H1 (cell line): ENCODE measurements around the gene CELF4.

Experiments
- EP300 ChIP-seq, 2 experiments: IDR thresholded peaks; 1 replicate in 1 of 2; 2 replicates in 1 of 2; pipeline ENCODE4 v1.6.1; 2011 to 2012; ENCODE audit warnings: low read depth in 2 of 2, low read length in 2 of 2, mild to moderate bottlenecking in 2 of 2, borderline replicate concordance in 1 of 2, inconsistent platforms in 1 of 2, moderate library complexity in 1 of 2
- FOSL1 ChIP-seq: IDR thresholded peaks from 2 replicates; pipeline ENCODE4 v1.6.1; 2011; ENCODE audit warnings: mild to moderate bottlenecking, low read depth, low read length, moderate library complexity; ENCODE audit not compliant: insufficient read depth
- GABPA ChIP-seq: IDR thresholded peaks from 2 replicates; pipeline ENCODE4 v1.6.1; 2011; ENCODE audit warnings: mild to moderate bottlenecking, low read length, moderate library complexity, borderline replicate concordance; ENCODE audit not compliant: insufficient read depth
- JUN ChIP-seq: IDR thresholded peaks from 2 replicates; pipeline ENCODE4 v1.6.1; 2011; ENCODE audit warnings: low read depth, mild to moderate bottlenecking, improper control_type of control experiment, low read length
- KDM5A ChIP-seq: fragments of 200-600 bp; IDR thresholded peaks from 2 replicates; pipeline ENCODE4 v1.7.1; 2012; ENCODE audit warnings: mild to moderate bottlenecking, low read length, inconsistent platforms, mixed read lengths
- MAFK ChIP-seq: IDR thresholded peaks from 2 replicates; pipeline ENCODE4 v1.6.1; 2012; ENCODE audit warnings: low read depth, mild to moderate bottlenecking, improper control_type of control experiment, low read length
- POLR2A ChIP-seq, 2 experiments: IDR thresholded peaks; 1 replicate in 1 of 2; 2 replicates in 1 of 2; pipeline ENCODE4 v1.6.1; 2011; ENCODE audit warnings: low read depth in 2 of 2, low read length in 2 of 2, mild to moderate bottlenecking in 2 of 2; ENCODE audit errors: control extremely low read depth in 1 of 2
- POLR2AphosphoS5 ChIP-seq: IDR thresholded peaks from 2 replicates; pipeline ENCODE4 v1.6.1; 2011; ENCODE audit warnings: low read depth, low read length
- TAF1 ChIP-seq: IDR thresholded peaks from 2 replicates; pipeline ENCODE4 v1.6.1; 2011; ENCODE audit warnings: mild to moderate bottlenecking, low read depth, low read length
- YY1 ChIP-seq: IDR thresholded peaks from 2 replicates; pipeline ENCODE4 v1.6.1; 2011; ENCODE audit warnings: low read depth, mild to moderate bottlenecking, low read length
- TF ChIP-seq, protein P1 (sequence below), 3 experiments: IDR thresholded peaks; 1 replicate in 2 of 3; 2 replicates in 1 of 3; pipeline versions ENCODE4 v1.5.1 to v1.6.1; 2011; ENCODE audit warnings: low read length in 3 of 3, mild to moderate bottlenecking in 3 of 3, inconsistent platforms in 2 of 3, low read depth in 1 of 3, moderate library complexity in 1 of 3; ENCODE audit not compliant: insufficient read depth in 1 of 3; ENCODE audit errors: control extremely low read depth in 1 of 3

DNA sequence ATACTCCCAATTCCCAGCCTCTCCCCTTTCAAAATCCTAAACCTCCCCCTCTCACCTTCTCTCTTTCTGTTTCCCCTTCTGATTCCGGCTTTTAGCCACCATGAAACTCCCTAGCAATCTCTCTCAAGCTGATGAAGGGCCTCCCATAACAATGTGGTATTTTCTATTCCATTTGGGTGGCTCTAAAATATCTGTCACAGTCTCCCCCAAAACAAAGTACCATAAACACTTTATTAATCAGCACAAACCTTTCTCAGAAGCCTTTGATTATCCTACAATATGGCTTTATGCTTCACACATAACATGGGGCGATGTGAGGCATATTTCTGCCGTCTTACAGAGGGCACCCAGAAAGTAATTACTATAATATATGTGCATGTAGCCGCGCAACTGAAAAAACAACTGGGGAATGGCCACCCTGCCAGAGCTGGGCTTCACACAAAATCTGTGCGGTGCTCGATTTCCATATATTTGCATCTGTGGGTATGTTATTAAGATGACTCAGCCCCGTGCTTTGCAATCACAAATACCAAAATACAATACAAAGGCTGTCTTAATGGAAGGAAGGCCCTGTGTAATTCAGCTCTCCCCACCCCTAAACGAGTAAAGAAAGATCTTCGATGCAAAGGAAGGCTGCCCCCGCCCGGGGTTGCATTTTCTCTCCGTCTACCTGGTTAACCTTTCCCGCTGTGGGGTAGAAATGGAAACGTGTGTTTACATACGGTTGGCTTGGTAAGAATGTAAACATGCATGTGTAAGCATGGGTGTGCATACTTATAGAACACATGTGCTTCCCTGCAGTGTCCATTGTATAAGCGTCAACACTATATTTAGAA lies 81.4 kb downstream of the CELF4 start:
- no peak for TF ChIP-seq MAFK
- TF ChIP-seq YY1, result no peak
- TF ChIP-seq, protein P1, sequence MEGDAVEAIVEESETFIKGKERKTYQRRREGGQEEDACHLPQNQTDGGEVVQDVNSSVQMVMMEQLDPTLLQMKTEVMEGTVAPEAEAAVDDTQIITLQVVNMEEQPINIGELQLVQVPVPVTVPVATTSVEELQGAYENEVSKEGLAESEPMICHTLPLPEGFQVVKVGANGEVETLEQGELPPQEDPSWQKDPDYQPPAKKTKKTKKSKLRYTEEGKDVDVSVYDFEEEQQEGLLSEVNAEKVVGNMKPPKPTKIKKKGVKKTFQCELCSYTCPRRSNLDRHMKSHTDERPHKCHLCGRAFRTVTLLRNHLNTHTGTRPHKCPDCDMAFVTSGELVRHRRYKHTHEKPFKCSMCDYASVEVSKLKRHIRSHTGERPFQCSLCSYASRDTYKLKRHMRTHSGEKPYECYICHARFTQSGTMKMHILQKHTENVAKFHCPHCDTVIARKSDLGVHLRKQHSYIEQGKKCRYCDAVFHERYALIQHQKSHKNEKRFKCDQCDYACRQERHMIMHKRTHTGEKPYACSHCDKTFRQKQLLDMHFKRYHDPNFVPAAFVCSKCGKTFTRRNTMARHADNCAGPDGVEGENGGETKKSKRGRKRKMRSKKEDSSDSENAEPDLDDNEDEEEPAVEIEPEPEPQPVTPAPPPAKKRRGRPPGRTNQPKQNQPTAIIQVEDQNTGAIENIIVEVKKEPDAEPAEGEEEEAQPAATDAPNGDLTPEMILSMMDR (IDR thresholded peaks at IDR 0.05; ENCODE audit: control extremely low read depth in 1 of 3, insufficient read depth in 1 of 3, low read depth in 1 of 3, low read length in 3 of 3), result no peak
- no peak for TF ChIP-seq FOSL1
- no peak for TF ChIP-seq KDM5A
- no peak for TF ChIP-seq JUN
- TF ChIP-seq POLR2A (IDR thresholded peaks at IDR 0.05; ENCODE audit: control extremely low read depth in 1 of 2, low read depth in 2 of 2, low read length in 2 of 2), result peak; percentile 32 to 55; a peak in 2 of 3 replicates
- TF ChIP-seq POLR2AphosphoS5, result no peak
- no peak for TF ChIP-seq TAF1
- no peak for TF ChIP-seq EP300 (IDR thresholded peaks at IDR 0.05; ENCODE audit: borderline replicate concordance in 1 of 2, low read depth in 2 of 2, low read length in 2 of 2)
- no peak for TF ChIP-seq GABPA
